Measurements from ENCODE around the gene IL17RA.

IL17RA gene

DNA sequence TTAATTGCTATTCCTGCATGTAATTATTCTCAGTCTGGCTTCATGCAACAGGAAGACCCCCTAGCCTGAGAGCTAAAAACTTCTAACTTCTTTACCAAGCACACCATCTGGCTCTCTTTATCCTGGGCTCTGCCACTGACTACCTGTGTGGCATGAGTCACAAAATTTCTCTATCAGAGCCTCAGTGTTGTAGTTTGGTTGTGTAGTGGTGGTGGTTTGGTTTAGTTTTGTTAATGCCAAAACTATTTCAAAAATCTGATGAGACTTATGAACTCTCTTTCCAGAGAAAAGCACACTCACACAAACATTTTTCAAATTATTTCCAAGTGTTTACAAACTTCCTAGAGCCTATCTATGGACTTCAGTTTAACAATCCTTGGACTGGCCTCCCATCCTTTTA is 7.5 kb upstream of the IL17RA start:
- Histone ChIP-seq H3K9ac (ENCODE audit: low read length) (no peak overlapping the region), H3K4me2 (ENCODE audit: low read depth, low read length) (no peak overlapping the region), H3F3A (ENCODE audit: insufficient read depth, low read length) (peaks cover 3% of the 10 kb centered on the region; the same call in 1 of the 2 replicates), H3K27me3 (replicated peaks; ENCODE audit: insufficient read depth, low read length) (no peaks in the 10 kb centered on the region), H4K20me1 (ENCODE audit: insufficient read depth, low read length) (no peaks in the 10 kb centered on the region; the same call in 1 of the 2 replicates), H3K27ac (ENCODE audit: low read length) (no peak overlapping the region), H3K4me1 (ENCODE audit: low read length) (peaks cover 7% of the 10 kb centered on the region; the same call in 1 of the 2 replicates), H3K9me3 (replicated peaks; ENCODE audit: insufficient read depth, low read length) (no peaks in the 10 kb centered on the region), H3K36me3 (replicated peaks; ENCODE audit: insufficient read depth, low read length) (no peaks in the 10 kb centered on the region), H3K9me2 (replicated peaks; ENCODE audit: insufficient read depth, low read length) (no peaks in the 10 kb centered on the region), H2AFZ (ENCODE audit: low read length) (no peak overlapping the region), H3K79me2 (ENCODE audit: low read length) (no peaks in the 10 kb centered on the region), H3K4me3 (ENCODE audit: low read length) (no peak overlapping the region)
- TF ChIP-seq, protein P1, sequence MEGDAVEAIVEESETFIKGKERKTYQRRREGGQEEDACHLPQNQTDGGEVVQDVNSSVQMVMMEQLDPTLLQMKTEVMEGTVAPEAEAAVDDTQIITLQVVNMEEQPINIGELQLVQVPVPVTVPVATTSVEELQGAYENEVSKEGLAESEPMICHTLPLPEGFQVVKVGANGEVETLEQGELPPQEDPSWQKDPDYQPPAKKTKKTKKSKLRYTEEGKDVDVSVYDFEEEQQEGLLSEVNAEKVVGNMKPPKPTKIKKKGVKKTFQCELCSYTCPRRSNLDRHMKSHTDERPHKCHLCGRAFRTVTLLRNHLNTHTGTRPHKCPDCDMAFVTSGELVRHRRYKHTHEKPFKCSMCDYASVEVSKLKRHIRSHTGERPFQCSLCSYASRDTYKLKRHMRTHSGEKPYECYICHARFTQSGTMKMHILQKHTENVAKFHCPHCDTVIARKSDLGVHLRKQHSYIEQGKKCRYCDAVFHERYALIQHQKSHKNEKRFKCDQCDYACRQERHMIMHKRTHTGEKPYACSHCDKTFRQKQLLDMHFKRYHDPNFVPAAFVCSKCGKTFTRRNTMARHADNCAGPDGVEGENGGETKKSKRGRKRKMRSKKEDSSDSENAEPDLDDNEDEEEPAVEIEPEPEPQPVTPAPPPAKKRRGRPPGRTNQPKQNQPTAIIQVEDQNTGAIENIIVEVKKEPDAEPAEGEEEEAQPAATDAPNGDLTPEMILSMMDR (IDR thresholded peaks at IDR 0.05; ENCODE audit: low read length), result no peak
- TF ChIP-seq EZH2 (optimal IDR thresholded peaks at IDR 0.05; ENCODE audit: low read depth, low read length) (no peak), EZH2phosphoT487 (IDR thresholded peaks at IDR 0.05; ENCODE audit: low read length) (no peak)
- no peak for DNase-seq

DNA sequence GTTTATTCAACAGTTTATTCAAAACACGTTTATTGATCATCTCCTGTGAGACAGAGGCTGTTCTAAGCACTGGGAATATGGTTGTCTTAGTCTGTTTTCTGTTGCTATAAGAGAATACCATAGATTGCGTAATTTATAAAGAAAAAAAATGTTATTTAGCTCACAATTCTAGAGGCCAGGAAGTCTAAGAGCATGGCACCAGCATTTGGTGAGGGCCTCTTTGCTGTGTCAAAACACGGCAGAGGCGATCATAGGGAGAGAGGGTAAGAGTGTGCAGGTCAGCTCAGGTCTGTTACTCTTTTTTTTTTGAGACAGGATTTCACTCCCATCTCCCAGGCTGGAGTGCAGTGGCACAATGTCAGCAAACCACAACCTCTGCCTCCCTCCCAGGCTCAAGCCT is 5.2 kb upstream of the IL17RA start:
- Histone ChIP-seq H4K20me1 (ENCODE audit: insufficient read depth, low read length) (no peaks in the 10 kb centered on the region; the same call in 1 of the 2 replicates), H2AFZ (ENCODE audit: low read length) (no peak overlapping the region), H3K79me2 (ENCODE audit: low read length) (no peaks in the 10 kb centered on the region), H3K27me3 (replicated peaks; ENCODE audit: insufficient read depth, low read length) (no peaks in the 10 kb centered on the region), H3K4me3 (ENCODE audit: low read length) (no peak overlapping the region), H3K9ac (ENCODE audit: low read length) (no peak overlapping the region), H3K9me2 (replicated peaks; ENCODE audit: insufficient read depth, low read length) (no peaks in the 10 kb centered on the region), H3K9me3 (replicated peaks; ENCODE audit: insufficient read depth, low read length) (no peaks in the 10 kb centered on the region), H3K36me3 (replicated peaks; ENCODE audit: insufficient read depth, low read length) (no peaks in the 10 kb centered on the region), H3F3A (ENCODE audit: insufficient read depth, low read length) (peaks cover 3% of the 10 kb centered on the region; the same call in 1 of the 2 replicates), H3K4me2 (ENCODE audit: low read depth, low read length) (no peak overlapping the region), H3K27ac (ENCODE audit: low read length) (no peak overlapping the region), H3K4me1 (ENCODE audit: low read length) (peaks cover 7% of the 10 kb centered on the region; the same call in 1 of the 2 replicates)
- TF ChIP-seq, protein P1 (IDR thresholded peaks at IDR 0.05; ENCODE audit: low read length), result no peak
- TF ChIP-seq EZH2 (optimal IDR thresholded peaks at IDR 0.05; ENCODE audit: low read depth, low read length) (no peak), EZH2phosphoT487 (IDR thresholded peaks at IDR 0.05; ENCODE audit: low read length) (no peak)
- DNase-seq, result no peak

DNA sequence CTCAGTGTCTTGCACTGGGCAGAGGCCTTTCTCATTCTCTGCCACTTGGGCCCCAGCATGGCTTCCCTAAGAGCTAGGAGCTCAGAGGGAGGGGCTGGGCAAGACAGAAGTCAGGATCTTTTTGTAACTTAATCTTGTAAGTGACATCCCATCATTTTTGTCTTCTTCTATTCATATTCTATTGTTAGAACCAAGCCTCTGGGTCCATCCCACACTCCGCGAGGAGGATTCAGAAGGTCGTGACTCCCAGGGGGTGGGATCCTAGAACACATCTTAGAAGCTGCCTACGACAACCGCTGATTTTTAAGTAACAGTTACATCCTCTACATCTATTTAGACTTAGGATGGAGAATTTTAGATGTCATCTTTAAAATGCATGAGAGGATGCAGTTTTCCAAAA is 1.5 kb upstream of the IL17RA start:
- Histone ChIP-seq H3K79me2 (ENCODE audit: low read length) (peaks cover 15% of the 10 kb centered on the region; the same call in 1 of the 2 replicates), H3K4me3 (ENCODE audit: low read length) (no peak overlapping the region), H3K27me3 (replicated peaks; ENCODE audit: insufficient read depth, low read length) (no peaks in the 10 kb centered on the region), H3K36me3 (replicated peaks; ENCODE audit: insufficient read depth, low read length) (no peaks in the 10 kb centered on the region), H3F3A (ENCODE audit: insufficient read depth, low read length) (peaks cover 14% of the 10 kb centered on the region), H3K27ac (ENCODE audit: low read length) (no peak overlapping the region), H3K9me3 (replicated peaks; ENCODE audit: insufficient read depth, low read length) (no peaks in the 10 kb centered on the region), H4K20me1 (ENCODE audit: insufficient read depth, low read length) (no peaks in the 10 kb centered on the region), H3K9ac (ENCODE audit: low read length) (no peak overlapping the region), H3K4me2 (ENCODE audit: low read depth, low read length) (no peak overlapping the region), H2AFZ (ENCODE audit: low read length) (no peak overlapping the region), H3K9me2 (replicated peaks; ENCODE audit: insufficient read depth, low read length) (no peaks in the 10 kb centered on the region), H3K4me1 (ENCODE audit: low read length) (peaks cover 22% of the 10 kb centered on the region)
- no peak for DNase-seq
- TF ChIP-seq EZH2 (optimal IDR thresholded peaks at IDR 0.05; ENCODE audit: low read depth, low read length) (no peak), EZH2phosphoT487 (IDR thresholded peaks at IDR 0.05; ENCODE audit: low read length) (no peak)
- TF ChIP-seq, protein P1 (IDR thresholded peaks at IDR 0.05; ENCODE audit: low read length), result no peak
